ENCODE measurements around the gene SLC6A20.

- TF ChIP-seq, protein P1, sequence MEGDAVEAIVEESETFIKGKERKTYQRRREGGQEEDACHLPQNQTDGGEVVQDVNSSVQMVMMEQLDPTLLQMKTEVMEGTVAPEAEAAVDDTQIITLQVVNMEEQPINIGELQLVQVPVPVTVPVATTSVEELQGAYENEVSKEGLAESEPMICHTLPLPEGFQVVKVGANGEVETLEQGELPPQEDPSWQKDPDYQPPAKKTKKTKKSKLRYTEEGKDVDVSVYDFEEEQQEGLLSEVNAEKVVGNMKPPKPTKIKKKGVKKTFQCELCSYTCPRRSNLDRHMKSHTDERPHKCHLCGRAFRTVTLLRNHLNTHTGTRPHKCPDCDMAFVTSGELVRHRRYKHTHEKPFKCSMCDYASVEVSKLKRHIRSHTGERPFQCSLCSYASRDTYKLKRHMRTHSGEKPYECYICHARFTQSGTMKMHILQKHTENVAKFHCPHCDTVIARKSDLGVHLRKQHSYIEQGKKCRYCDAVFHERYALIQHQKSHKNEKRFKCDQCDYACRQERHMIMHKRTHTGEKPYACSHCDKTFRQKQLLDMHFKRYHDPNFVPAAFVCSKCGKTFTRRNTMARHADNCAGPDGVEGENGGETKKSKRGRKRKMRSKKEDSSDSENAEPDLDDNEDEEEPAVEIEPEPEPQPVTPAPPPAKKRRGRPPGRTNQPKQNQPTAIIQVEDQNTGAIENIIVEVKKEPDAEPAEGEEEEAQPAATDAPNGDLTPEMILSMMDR (IDR thresholded peaks at IDR 0.05), result no peak
- no peak for TF ChIP-seq POLR2A (IDR thresholded peaks at IDR 0.05)
Observed at GRCh38 chr3:45756055-45756454, 40.3 kb downstream of the SLC6A20 start.
